GM21723 (cell line): Measurements from ENCODE around the gene MAPK1IP1L.

Experiments used
- ATAC-seq: cut with Tn5 transposase; IDR thresholded peaks from one replicate; pipeline ENCODE4 v1.9.1; 2021; ENCODE audit warnings: mild to moderate bottlenecking, moderate library complexity; ENCODE audit not compliant: unreplicated experiment

MAPK1IP1L gene

DNA sequence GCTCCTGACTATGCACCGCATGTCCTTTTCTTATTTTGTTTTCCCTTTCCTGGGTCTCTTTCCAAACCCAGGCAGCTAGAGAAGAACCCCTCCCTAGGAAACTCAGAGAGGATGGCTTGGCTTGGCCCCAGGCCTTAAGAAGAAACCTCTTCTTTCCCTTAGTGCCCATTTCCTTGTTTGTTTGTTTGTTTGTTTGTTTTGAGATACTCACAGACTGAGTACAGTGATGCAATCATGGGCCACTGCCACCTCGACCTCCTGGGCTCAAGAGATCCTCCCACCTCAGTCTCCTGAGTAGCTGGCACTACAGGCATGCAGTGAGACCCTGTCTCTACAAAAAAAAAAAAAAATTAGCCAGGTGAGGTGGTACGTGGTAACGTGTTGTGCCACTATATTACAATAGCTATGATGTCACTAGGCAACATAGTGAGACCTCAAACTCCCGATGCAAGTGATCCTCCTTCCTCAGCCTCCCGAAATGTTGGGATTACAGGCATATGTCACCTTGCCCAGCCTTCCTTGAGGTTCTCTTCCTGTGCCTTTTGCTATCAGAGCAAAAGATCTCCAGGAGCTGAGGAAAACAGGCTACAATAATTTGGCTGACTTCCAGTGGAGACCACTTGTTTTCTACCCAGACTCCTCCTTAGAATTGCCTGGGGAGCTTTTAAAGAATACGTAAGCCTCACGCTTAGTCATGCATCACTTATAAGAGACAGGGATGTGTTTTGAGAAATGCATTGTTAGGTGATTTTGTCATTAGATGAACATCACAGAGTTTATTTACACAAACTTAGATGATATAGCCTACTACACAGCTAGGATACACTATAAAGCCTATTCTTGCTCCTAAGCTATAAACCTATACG lies 43.1 kb downstream of the MAPK1IP1L start:
- no peak for ATAC-seq

DNA sequence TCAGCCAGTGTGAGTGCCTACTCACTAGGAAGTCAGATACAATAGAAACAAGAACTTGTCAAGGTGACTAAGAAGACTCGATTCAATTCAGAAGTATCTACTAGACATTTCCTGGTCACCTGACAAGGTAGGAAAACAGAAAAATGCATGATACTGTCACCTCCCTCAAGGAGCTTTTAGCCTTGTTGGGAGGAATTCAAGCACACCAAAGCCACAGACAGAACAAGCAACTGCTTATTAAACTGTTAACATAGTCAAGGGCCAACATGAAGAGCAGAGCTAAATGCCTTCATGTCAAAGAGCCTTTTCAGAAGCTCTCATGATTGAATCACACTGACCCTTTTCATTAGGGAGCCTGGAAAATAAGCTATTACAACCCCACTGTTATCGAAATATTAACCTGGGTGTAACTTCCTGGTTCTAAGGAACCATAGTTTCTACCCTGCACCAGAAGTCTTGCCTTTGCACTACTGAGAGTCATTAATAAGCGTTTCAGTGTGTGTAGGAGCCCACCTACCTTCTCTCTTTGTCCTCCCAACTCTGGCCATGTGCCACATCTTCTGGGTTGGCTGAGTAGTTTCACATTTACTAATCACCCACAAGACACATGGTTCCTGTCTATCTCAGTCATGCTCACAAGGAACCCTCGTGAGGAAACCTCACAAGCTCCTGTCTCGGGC lies 46.6 kb downstream of the MAPK1IP1L start:
- ATAC-seq, result peak; percentile 72

DNA sequence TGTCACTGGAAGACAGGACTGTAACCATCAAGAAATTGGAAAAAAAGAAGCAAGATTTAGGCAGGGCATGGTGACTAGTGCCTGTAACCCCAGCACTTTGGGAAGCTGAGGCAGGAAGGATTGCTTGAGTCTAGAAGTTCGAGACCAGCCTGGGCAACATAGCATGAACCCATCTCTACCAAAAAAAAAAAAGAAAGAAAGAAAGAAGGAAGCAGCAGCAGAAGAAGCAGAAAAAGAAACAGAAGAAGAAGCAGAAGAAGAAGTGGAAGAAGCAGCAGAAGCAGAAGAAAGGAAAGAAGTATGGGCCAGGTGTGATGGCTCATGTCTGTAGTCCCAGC lies 47.1 kb downstream of the MAPK1IP1L start:
- no peak for ATAC-seq

DNA sequence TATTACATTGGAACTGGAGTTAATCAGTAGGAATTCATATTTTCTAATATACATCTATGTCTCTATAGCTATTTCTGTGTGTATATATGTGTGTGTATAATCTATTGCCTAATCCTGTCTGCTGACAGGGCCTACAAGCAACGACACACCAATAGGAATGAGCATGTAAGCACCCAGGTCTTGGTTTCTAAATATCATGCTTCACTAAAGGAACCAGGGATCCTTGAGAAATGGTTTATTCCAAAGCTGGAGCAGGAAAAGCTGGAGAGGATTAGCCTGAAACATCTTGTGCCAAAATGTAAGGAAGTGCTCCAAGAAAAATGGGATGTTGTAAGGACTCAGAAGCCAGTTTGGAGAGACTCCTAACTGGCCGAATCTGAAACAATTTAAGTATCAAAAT lies 48.3 kb downstream of the MAPK1IP1L start:
- no peak for ATAC-seq

DNA sequence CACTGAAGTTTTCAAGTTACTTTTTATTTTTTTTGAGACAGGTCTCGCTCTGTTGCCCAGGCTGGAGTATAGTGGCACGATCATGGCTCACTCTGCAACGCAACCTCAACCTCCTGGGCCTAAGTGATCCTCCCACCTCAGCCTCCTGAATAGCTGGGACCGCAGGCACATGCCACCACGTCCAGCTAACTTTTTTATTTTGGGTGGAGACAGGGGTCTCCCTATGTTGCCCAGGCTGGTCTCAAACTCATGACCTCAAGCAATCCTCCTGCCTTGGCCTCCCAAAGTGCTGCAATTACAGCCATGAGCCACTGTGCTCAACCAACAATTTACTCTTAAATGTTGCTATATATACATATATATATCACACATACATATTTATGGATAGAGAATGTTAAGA lies 50.3 kb downstream of the MAPK1IP1L start:
- ATAC-seq, result no peak

DNA sequence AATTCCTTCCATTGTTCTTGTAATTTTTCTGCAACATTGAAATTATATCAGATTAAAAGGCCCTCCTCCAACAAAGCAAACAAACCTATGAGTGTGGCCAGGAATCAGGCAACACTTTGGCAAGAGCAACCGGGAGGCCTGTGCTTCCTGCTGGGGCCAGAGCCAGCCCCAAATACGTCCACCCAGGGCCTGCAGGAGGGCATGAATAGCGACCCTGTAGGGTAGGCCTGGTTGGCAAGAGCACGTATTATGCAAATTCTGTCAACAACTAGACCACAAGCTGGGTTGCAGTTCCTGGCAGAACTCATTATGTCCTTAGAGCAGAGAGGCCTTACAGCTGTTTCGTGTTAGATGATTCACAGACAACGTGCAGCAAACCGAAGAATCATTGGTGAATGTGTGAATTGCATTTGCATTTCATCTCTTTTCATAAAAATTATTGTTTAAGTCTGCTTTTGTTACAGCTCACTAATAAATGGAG lies 50.7 kb downstream of the MAPK1IP1L start:
- peak; percentile 70 for ATAC-seq

DNA sequence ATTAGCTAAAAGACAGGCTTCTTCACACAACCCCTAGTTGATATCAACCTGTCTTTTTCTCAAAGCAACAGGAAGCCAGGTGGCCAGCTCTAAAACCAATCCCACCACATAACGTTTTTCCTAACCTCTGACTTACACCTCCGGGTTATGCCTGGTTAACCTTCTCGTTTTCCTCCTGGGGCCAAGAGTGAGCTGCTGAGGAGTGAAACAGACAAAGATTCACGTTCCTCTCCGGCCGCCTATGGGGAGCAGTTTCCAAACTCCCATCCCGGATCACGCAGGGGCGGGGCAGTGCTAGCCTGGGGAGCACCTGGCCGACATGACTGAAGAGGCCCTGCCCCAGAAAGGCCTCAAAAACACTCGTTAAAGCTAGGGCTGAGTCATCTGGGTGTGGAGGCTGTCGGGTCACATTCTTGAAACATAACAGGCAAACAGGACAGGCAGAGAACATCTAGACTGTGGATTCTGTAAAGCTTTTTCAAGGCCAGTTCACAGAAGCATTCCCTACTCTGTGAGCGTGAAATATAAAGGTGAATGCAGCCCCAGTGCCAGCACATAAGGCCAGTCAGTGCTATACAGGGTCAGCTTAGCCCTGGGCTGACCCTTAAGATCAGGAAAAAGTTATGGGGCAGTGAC lies 51.7 kb downstream of the MAPK1IP1L start:
- peak; percentile 33 for ATAC-seq

DNA sequence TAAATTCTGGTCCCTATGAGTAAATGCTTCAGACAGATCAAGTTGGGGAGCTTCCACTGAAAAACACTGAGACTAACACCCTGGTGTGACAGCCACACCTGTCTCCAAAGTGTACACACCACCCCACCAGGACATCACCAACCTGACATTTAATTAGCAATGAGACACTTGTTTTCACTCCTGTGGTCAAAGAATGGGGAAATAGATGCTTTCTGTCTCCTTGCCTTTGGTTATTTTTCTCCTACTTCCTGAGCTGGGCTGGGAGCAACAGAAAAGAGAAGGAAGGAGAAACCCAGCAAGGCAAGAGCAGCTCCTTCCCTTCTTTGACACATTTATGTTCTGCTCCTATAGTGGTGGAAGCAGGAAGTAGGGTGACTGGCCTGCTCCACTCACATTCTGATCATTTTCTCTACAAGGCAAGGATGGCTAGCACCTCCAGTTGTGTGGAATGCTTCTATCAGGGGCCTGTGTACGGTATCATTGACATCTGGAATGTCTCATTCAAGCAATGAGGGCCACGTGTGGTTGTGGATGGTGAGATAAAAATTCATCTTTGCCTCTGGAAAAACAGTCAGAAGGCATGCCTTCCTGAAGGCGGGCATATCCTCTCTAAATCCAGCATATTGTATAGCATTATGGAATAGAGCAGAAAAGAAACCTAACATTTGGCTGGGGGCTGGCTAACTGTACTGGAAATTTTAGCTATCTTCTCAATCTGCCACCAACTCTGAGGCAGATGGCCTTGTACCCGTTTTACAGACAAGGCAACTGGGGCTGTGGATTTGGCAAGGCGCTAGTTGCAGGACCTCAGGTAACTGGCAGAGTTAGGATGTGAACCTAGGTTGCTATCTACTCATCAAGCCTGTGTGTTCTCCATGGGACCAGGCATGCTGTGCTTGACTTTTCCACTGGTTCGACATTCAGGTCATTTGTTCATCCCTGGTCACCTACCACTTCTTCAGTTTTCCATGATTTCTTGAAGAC lies 52.8 kb downstream of the MAPK1IP1L start:
- ATAC-seq, result no peak

DNA sequence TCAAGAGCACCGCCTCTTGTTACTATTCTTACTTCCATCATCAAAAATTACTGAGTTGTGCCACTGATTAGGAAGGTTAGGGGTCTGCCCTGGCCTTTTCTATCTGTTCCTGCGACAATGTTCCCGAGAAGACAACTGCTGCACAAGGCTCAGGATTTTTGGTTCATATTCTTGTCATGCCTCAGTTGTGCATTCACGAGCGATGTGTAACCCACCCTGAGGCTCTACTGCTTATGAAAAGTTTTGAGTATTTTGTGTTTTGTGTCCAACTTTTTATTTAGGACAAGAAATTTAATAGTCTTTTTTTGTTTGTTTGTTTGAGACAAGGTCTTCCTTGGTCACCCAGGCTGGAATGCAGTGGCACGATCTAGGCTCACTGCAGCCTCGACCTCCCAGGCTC lies 54.5 kb downstream of the MAPK1IP1L start:
- ATAC-seq, result no peak

DNA sequence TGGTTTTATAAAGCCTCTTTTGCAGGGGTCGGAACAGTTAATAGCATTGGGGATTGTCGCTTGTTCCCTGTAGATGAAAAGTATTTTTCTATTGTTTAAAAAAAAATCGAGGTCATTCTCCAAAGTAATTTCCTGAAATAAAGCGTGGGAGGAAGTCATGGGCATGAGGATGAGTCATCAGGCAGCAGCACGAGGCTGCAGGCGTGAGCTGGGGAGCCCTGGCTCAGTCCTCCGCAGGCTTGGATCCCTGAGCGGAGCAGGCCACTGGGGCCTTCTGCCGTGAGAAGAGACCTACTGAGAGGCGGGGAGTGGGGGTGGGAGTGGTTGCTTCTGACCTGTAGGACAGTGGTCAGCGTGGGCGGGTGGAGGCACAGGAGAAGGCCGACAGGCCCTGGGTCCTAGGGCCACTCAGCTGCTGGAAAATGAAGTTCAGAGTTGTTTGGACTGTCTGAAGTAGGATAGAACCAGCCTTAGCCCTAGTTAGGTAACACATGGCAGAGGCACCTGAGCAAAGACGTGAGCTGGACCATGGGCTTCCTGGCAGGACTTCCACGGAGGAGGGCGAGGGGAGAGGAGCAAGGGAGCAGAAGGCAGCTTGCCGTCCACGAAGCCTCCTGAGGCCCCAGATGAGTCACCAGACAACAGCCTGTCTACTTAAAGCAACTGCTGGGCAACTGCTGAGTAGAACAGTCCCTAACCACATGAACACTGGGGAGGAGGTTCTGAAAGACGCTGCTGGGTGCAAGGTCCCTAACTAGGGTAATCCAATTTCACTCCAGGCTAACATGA lies 56.5 kb downstream of the MAPK1IP1L start:
- peak; percentile 63 for ATAC-seq

DNA sequence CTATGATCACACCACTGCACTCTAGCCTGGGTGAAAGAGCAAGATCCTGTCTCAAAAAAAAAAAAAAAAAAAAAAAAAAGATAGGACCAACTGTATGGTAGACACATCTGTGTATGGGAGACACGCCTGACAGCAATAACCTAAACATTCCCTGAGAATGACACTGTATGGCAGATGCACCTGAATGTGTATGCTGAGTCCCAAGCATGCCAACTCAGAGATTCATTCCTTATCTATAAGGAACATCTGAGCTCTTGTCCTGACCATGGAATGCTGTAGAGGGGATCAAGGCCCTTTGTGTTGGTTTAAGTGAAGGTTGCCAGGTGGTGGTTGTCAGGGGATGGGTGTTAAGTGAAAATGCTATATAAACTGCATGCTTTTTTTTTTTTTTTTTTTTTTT lies 58.4 kb downstream of the MAPK1IP1L start:
- no peak for ATAC-seq

DNA sequence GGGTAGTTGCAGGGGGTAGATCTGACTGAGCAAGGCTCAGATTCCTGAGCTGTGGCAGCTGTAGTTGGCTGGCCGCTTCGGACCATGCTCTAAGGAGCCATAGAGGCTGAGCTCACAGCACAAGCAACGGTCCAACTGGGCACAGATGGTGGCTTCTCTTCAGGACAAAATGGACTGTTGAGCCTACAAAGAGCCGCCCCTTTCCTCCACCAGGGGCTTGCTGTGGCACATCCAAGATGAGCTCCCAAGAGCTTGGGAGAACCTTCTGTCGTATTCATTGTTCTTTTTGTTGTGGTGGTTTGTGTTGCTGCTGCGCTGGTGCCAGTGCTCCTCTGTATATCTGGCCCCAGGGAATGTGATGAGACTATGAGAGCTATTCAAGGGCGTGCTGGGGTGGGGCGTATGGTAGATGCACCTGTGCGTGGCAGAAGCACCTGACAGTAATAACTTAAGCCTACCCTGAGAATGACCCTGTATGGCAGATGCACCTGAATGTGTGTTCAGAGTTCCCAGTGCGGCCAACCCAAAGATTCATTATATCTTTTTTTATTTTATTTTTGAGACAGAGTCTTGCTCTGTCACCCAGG lies 59.8 kb downstream of the MAPK1IP1L start:
- ATAC-seq, result no peak

DNA sequence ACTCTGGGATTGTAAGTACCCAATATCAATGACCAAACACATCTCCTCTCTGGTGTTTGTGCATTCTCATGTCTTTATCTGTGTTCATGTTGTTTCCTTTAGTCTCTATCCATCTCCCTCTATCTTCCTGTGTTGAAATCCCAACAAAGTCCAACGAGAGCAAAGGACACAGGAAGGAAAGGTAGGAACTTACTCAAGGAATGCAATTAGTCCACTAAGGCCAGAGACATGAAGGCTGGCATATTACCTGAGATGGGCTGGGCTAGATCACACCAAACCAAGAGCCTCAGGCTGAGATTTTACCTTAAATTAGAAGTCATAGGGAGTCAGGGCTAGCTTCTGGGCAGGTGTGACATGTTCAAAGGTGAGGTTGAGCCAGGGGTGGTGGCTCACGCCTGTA lies 63.3 kb downstream of the MAPK1IP1L start:
- no peak for ATAC-seq

DNA sequence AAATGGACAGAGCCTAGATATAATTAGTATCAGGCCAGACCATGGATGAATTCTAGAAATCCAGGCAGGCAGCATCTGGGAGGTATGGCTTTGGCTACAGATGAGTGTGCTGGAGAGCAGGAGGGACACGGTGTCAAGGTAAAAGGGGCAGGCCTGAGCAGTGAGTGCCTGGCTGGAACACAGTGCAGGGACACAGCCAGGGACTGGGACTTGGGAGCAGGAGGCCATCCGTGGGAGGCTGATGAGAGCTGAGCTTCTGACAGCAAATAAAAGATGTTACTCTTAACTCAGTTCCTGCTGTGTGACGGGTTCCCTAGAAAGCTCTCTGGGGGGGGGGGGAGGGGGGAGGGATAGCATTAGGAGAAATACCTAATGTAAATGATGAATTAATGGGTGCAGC lies 64.0 kb downstream of the MAPK1IP1L start:
- no peak for ATAC-seq

DNA sequence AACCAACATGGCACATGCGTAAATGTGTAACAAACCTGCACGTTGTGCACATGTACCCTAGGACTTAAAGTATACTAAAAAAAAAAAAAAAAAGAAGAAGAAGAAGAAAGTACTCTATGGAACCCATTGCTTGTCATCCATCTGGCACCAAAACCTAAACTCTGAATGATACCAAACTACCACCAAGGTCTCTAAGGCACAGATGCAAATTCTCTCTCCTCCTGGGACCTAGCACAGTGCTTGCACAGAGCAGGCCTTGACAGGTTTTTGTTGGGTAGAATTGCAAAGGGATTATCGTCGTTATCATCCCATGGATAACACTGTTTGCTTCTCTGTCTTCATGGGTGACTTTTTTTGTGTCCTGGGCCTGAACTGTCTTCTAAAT lies 64.4 kb downstream of the MAPK1IP1L start:
- no peak for ATAC-seq

DNA sequence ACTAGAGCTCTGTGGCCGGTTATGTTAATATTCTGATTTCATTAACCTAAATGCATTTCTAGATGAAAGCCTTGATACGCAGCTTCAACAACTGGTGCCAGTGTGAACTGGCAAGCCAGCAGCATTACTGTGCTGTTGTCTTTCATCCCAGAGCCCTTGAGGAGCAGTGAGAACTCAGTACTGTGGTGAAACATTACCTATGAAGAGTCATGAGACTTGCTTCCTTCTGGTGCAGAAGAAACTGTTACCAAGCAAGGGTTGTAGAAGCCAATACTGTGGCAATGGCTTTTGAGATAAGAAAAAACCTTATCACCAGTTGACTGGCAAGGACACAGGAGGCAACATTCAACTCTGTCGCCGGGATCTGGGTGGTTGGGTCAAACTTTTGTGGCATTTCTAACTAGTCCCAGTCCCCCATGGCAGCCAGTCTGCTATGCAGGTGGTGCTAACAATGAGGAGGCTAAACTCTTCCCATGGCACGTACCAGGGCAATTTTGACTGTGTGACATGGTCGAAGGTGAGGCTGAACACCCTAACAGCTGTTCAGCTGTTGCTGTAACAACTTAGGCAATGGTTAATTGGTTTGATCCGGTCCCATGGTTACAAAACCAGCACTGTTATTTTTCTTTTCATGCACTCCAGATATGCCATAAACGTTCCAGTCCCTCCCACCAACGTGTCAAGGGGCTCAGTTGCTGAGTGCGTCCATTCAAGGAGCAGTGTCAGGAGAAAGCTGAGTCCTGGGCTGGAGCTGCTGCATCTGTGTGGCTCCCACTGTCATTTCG lies 65.0 kb downstream of the MAPK1IP1L start:
- ATAC-seq, result no peak

DNA sequence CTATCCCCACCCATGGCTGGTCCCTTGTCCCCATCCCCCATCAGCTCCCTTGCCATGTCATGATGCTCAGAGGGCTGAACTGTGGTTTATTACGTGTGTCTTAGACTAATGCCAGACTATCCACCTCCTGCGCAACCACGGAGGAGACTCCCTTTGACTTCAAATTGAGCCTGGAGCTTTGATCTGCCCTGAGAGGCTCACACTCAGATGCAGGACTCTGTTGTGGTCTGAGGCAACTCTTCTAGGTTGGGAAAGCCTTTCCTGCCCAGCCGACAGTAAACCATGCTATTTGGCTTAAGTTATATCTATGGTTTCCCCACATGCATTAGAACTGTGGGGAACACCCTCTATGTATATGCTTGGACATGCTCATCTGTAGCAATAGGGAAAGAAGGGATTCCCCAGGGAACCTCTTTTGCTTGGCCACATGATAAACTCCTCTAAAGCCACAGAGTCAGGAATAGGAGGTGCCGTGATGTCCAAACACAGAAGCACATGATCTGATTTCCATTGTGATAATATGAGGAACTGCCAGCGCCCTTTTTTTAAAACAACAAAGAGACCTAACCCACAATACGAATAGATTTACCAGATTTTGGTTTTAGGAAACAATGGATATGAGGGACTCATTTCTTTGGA lies 66.5 kb downstream of the MAPK1IP1L start:
- ATAC-seq, result no peak

DNA sequence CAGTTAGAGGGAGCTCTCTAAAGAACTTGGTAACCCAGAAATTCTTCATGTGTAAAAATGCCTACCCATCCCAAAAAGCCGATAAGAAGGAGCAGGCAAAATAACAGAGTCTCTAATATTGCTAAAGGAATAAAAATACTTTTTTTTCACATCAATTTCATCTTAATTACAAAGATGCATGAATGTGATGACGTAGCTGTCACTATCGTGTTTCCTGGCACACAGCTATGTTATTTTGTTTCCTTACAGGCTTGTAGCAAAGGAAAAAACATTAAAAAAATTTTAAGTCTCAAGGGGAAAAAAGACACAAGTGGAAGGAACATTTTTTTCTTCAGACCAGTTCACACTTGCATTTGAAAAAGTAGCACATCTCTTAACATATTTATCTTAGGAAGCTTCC lies 67.3 kb downstream of the MAPK1IP1L start:
- ATAC-seq, result no peak
